GM23338 (cell line): ENCODE results near the gene NDUFB11. TPM values are rescaled to one million over a fixed set of nuclear protein-coding genes. Genes with fewer than 3 reads are reported as not detected.

Source experiments
- ATAC-seq: fragments of 200-7000 bp; cut with Tn5 transposase; 3 replicates; pipeline ENCODE4 v1.9.1; 2020
- DNase-seq: peaks from one replicate; pipeline ENCODE4 v3.0.0-alpha.2; 2015; ENCODE audit warnings: low spot score
- H2AFZ ChIP-seq: fragments of 200-600 bp; sonication (generic); 2 replicates; pipeline ENCODE4 v1.8.0; 2016; ENCODE audit warnings: antibody characterized with exemption, mild to moderate bottlenecking, moderate library complexity
- H3F3A ChIP-seq: fragments of 200-600 bp; sonication (generic); replicated peaks from 2 replicates; pipeline ENCODE4 v1.8.0; 2017; ENCODE audit warnings: antibody characterized with exemption, mixed run types, low read depth
- H3K27ac ChIP-seq: fragments of 200-600 bp; sonication (generic); 2 replicates; pipeline ENCODE4 v1.6.1; 2016; ENCODE audit warnings: low read depth
- H3K27me3 ChIP-seq: fragments of 200-600 bp; sonication (generic); 2 replicates; pipeline ENCODE4 v1.8.0; 2016; ENCODE audit warnings: mild to moderate bottlenecking, mixed run types, moderate library complexity; ENCODE audit not compliant: insufficient read depth
- H3K36me3 ChIP-seq: fragments of 200-600 bp; sonication (generic); 2 replicates; pipeline ENCODE4 v1.8.0; 2016; ENCODE audit warnings: mild to moderate bottlenecking; ENCODE audit not compliant: insufficient read depth
- H3K4me1 ChIP-seq: fragments of 200-600 bp; sonication (generic); 2 replicates; pipeline ENCODE4 v1.8.0; 2016; ENCODE audit warnings: mild to moderate bottlenecking, moderate library complexity; ENCODE audit not compliant: insufficient read depth
- H3K4me2 ChIP-seq: fragments of 200-600 bp; sonication (generic); 2 replicates; pipeline ENCODE4 v1.7.1; 2017; ENCODE audit warnings: mixed run types
- H3K4me3 ChIP-seq: fragments of 200-600 bp; sonication (generic); 2 replicates; pipeline ENCODE4 v1.6.1; 2016; ENCODE audit warnings: mixed run types
- H3K79me2 ChIP-seq: fragments of 200-600 bp; sonication (generic); replicated peaks from 2 replicates; pipeline ENCODE4 v1.8.0; 2017; ENCODE audit warnings: mild to moderate bottlenecking; ENCODE audit not compliant: insufficient read depth
- H3K9me2 ChIP-seq: fragments of 200-600 bp; sonication (generic); 2 replicates; pipeline ENCODE4 v1.8.0; 2017; ENCODE audit not compliant: insufficient read depth
- H4K20me1 ChIP-seq: fragments of 200-600 bp; sonication (generic); replicated peaks from 2 replicates; pipeline ENCODE4 v1.8.0; 2017; ENCODE audit warnings: mild to moderate bottlenecking; ENCODE audit not compliant: insufficient read depth
- H3K27ac Mint-ChIP-seq: 2 replicates; pipeline ENCODE4 v1.8.0; 2020; ENCODE audit warnings: inconsistent platforms, mild to moderate bottlenecking, moderate library complexity, mixed read lengths
- H3K27me3 Mint-ChIP-seq: 3 replicates; pipeline ENCODE4 v1.8.0; 2022; ENCODE audit warnings: low read depth, mild to moderate bottlenecking, moderate library complexity, mixed read lengths, inconsistent platforms; ENCODE audit not compliant: insufficient read depth, poor library complexity
- H3K36me3 Mint-ChIP-seq: 3 replicates; pipeline ENCODE4 v1.8.0; 2021; ENCODE audit warnings: low read depth, mild to moderate bottlenecking, inconsistent platforms, moderate library complexity, mixed read lengths
- H3K4me1 Mint-ChIP-seq: 3 replicates; pipeline ENCODE4 v1.8.0; 2020; ENCODE audit warnings: mild to moderate bottlenecking, inconsistent platforms, mixed read lengths
- H3K4me3 Mint-ChIP-seq: 3 replicates; pipeline ENCODE4 v1.8.0; 2021; ENCODE audit warnings: moderate library complexity, mild to moderate bottlenecking, inconsistent platforms, mixed read lengths
- H3K9me3 Mint-ChIP-seq: 3 replicates; pipeline ENCODE4 v1.8.0; 2020; ENCODE audit warnings: moderate library complexity, mild to moderate bottlenecking, inconsistent platforms, mixed read lengths
- CREB1 ChIP-seq: fragments of 250-450 bp; sonication (Bioruptor Pico); IDR thresholded peaks from 2 replicates; pipeline ENCODE4 v1.5.0; 2020; ENCODE audit warnings: low read depth, mild to moderate bottlenecking, moderate library complexity
- ETS1 ChIP-seq: IDR thresholded peaks from 2 replicates; pipeline ENCODE4 v1.6.1; 2016; ENCODE audit warnings: antibody characterized with exemption
- EZH2 ChIP-seq: fragments of 200-600 bp; sonication (generic); IDR thresholded peaks from one replicate; pipeline ENCODE4 v1.8.0; 2017; ENCODE audit warnings: antibody characterized with exemption, mild to moderate bottlenecking, low read depth; ENCODE audit not compliant: unreplicated experiment
- EZH2phosphoT487 ChIP-seq: fragments of 200-600 bp; sonication (generic); IDR thresholded peaks from one replicate; pipeline ENCODE4 v1.8.1; 2018; ENCODE audit warnings: antibody characterized with exemption; ENCODE audit not compliant: unreplicated experiment
- JUNB ChIP-seq: IDR thresholded peaks from one replicate; pipeline ENCODE4 v1.6.1; 2016; ENCODE audit warnings: antibody characterized with exemption; ENCODE audit not compliant: unreplicated experiment
- NANOG ChIP-seq: IDR thresholded peaks from 2 replicates; pipeline ENCODE4 v1.6.1; 2016; ENCODE audit warnings: antibody characterized with exemption, borderline replicate concordance
- POLR2AphosphoS5 ChIP-seq: IDR thresholded peaks from 2 replicates; pipeline ENCODE4 v1.6.1; 2016; ENCODE audit warnings: antibody characterized with exemption, low read depth
- STAT1 ChIP-seq: IDR thresholded peaks from one replicate; pipeline ENCODE4 v1.6.1; 2016; ENCODE audit warnings: antibody characterized with exemption; ENCODE audit not compliant: unreplicated experiment
- ZNF114 ChIP-seq: fragments of 250-450 bp; sonication (Bioruptor Pico); IDR thresholded peaks from 2 replicates; pipeline ENCODE4 v1.5.0; 2020; ENCODE audit warnings: mild to moderate bottlenecking, moderate library complexity
- ZNF331 ChIP-seq: fragments of 250-450 bp; sonication (Bioruptor Pico); IDR thresholded peaks from 2 replicates; pipeline ENCODE4 v1.5.0; 2020; ENCODE audit warnings: low read depth, mild to moderate bottlenecking, moderate library complexity
- polyA plus RNA-seq: library from polyadenylated mRNA; unstranded; fragments of >200 nt; fragmentation: Nextera tagmentation; extraction: Ambion mirVana; gene quantifications from 2 replicates; pipeline ENCODE4 v1.2.1, GENCODE V29; 2016
- total RNA-seq: library from RNA; depleted of rRNA; stranded (reverse); fragments of >200 nt; shearing (Covaris generic); gene quantifications from 2 replicates; pipeline ENCODE4 v1.2.3, GENCODE V29; 2014
- TF ChIP-seq, protein P1 (sequence below), 2 experiments: fragments of 200-600 bp in 1 of 2; sonication (generic) in 1 of 2; conservative IDR thresholded peaks; 2 replicates each; pipeline versions ENCODE4 v1.5.1 to v1.6.1; 2016 to 2017; ENCODE audit warnings: antibody characterized with exemption in 2 of 2, low read depth in 2 of 2, mild to moderate bottlenecking in 2 of 2, moderate library complexity in 1 of 2
- TF ChIP-seq, protein P2 (sequence below): fragments of 250-450 bp; sonication (Bioruptor Pico); IDR thresholded peaks from 2 replicates; pipeline ENCODE4 v1.5.0; 2020; ENCODE audit warnings: mild to moderate bottlenecking, moderate library complexity
- TF ChIP-seq, protein P3 (sequence below): IDR thresholded peaks from one replicate; pipeline ENCODE4 v1.6.1; 2018; ENCODE audit warnings: antibody characterized with exemption; ENCODE audit not compliant: unreplicated experiment

Gene NDUFB11
- total and polyA plus RNA-seq, 2 experiments from 2014 or later: 103 to 238 TPM

- TF ChIP-seq EZH2 (no peak), NANOG (no peak), JUNB (no peak), ZNF114 (CRISPR knock-in tag) (no peak), EZH2phosphoT487 (no peak)
Measured at GRCh38 chrX:47180346-47180745, 35.8 kb upstream of the NDUFB11 start (continued).

- Histone ChIP-seq H3K4me1 (no peaks in the 10 kb centered on the region), H3F3A (no peaks in the 10 kb centered on the region), H3K4me2 (no peak overlapping the region), H3K27me3 (no peaks in the 10 kb centered on the region), H3K79me2 (no peaks in the 10 kb centered on the region), H3K9me2 (no peaks in the 10 kb centered on the region), H3K36me3 (0 out of 2 replicates have a peak, but pooled peaks cover 3% of the 10 kb centered on the region), H2AFZ (no peak overlapping the region), H3K4me3 (no peak overlapping the region), H3K27ac (no peak overlapping the region), H4K20me1 (no peaks in the 10 kb centered on the region)
- DNase-seq: no peak
- TF ChIP-seq STAT1: no peak
- no peak for TF ChIP-seq JUNB
- no peak for TF ChIP-seq ZNF114 (CRISPR knock-in tag)
- TF ChIP-seq, protein P1, sequence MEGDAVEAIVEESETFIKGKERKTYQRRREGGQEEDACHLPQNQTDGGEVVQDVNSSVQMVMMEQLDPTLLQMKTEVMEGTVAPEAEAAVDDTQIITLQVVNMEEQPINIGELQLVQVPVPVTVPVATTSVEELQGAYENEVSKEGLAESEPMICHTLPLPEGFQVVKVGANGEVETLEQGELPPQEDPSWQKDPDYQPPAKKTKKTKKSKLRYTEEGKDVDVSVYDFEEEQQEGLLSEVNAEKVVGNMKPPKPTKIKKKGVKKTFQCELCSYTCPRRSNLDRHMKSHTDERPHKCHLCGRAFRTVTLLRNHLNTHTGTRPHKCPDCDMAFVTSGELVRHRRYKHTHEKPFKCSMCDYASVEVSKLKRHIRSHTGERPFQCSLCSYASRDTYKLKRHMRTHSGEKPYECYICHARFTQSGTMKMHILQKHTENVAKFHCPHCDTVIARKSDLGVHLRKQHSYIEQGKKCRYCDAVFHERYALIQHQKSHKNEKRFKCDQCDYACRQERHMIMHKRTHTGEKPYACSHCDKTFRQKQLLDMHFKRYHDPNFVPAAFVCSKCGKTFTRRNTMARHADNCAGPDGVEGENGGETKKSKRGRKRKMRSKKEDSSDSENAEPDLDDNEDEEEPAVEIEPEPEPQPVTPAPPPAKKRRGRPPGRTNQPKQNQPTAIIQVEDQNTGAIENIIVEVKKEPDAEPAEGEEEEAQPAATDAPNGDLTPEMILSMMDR (conservative IDR thresholded peaks at IDR 0.05; ENCODE audit: low read depth in 2 of 2): no peak
- TF ChIP-seq, protein P2, sequence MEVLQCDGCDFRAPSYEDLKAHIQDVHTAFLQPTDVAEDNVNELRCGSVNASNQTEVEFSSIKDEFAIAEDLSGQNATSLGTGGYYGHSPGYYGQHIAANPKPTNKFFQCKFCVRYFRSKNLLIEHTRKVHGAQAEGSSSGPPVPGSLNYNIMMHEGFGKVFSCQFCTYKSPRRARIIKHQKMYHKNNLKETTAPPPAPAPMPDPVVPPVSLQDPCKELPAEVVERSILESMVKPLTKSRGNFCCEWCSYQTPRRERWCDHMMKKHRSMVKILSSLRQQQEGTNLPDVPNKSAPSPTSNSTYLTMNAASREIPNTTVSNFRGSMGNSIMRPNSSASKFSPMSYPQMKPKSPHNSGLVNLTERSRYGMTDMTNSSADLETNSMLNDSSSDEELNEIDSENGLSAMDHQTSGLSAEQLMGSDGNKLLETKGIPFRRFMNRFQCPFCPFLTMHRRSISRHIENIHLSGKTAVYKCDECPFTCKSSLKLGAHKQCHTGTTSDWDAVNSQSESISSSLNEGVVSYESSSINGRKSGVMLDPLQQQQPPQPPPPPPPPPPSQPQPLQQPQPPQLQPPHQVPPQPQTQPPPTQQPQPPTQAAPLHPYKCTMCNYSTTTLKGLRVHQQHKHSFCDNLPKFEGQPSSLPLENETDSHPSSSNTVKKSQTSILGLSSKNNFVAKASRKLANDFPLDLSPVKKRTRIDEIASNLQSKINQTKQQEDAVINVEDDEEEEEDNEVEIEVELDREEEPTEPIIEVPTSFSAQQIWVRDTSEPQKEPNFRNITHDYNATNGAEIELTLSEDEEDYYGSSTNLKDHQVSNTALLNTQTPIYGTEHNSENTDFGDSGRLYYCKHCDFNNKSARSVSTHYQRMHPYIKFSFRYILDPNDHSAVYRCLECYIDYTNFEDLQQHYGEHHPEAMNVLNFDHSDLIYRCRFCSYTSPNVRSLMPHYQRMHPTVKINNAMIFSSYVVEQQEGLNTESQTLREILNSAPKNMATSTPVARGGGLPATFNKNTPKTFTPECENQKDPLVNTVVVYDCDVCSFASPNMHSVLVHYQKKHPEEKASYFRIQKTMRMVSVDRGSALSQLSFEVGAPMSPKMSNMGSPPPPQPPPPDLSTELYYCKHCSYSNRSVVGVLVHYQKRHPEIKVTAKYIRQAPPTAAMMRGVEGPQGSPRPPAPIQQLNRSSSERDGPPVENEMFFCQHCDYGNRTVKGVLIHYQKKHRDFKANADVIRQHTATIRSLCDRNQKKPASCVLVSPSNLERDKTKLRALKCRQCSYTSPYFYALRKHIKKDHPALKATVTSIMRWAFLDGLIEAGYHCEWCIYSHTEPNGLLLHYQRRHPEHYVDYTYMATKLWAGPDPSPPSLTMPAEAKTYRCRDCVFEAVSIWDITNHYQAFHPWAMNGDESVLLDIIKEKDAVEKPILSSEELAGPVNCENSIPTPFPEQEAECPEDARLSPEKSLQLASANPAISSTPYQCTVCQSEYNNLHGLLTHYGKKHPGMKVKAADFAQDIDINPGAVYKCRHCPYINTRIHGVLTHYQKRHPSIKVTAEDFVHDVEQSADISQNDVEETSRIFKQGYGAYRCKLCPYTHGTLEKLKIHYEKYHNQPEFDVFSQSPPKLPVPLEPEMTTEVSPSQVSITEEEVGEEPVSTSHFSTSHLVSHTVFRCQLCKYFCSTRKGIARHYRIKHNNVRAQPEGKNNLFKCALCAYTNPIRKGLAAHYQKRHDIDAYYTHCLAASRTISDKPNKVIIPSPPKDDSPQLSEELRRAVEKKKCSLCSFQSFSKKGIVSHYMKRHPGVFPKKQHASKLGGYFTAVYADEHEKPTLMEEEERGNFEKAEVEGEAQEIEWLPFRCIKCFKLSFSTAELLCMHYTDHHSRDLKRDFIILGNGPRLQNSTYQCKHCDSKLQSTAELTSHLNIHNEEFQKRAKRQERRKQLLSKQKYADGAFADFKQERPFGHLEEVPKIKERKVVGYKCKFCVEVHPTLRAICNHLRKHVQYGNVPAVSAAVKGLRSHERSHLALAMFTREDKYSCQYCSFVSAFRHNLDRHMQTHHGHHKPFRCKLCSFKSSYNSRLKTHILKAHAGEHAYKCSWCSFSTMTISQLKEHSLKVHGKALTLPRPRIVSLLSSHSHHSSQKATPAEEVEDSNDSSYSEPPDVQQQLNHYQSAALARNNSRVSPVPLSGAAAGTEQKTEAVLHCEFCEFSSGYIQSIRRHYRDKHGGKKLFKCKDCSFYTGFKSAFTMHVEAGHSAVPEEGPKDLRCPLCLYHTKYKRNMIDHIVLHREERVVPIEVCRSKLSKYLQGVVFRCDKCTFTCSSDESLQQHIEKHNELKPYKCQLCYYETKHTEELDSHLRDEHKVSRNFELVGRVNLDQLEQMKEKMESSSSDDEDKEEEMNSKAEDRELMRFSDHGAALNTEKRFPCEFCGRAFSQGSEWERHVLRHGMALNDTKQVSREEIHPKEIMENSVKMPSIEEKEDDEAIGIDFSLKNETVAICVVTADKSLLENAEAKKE (CRISPR knock-in tag): no peak
- no peak for TF ChIP-seq EZH2
- no peak for TF ChIP-seq ETS1
- no peak for TF ChIP-seq CREB1
- TF ChIP-seq EZH2phosphoT487: no peak
- no peak for TF ChIP-seq POLR2AphosphoS5
- TF ChIP-seq, protein P3, sequence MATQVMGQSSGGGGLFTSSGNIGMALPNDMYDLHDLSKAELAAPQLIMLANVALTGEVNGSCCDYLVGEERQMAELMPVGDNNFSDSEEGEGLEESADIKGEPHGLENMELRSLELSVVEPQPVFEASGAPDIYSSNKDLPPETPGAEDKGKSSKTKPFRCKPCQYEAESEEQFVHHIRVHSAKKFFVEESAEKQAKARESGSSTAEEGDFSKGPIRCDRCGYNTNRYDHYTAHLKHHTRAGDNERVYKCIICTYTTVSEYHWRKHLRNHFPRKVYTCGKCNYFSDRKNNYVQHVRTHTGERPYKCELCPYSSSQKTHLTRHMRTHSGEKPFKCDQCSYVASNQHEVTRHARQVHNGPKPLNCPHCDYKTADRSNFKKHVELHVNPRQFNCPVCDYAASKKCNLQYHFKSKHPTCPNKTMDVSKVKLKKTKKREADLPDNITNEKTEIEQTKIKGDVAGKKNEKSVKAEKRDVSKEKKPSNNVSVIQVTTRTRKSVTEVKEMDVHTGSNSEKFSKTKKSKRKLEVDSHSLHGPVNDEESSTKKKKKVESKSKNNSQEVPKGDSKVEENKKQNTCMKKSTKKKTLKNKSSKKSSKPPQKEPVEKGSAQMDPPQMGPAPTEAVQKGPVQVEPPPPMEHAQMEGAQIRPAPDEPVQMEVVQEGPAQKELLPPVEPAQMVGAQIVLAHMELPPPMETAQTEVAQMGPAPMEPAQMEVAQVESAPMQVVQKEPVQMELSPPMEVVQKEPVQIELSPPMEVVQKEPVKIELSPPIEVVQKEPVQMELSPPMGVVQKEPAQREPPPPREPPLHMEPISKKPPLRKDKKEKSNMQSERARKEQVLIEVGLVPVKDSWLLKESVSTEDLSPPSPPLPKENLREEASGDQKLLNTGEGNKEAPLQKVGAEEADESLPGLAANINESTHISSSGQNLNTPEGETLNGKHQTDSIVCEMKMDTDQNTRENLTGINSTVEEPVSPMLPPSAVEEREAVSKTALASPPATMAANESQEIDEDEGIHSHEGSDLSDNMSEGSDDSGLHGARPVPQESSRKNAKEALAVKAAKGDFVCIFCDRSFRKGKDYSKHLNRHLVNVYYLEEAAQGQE: no peak
- TF ChIP-seq ZNF331 (CRISPR knock-in tag): no peak
- TF ChIP-seq NANOG: no peak
- no peak overlapping the region for H3K27ac Mint-ChIP-seq
- H3K4me1 Mint-ChIP-seq: no peaks in the 10 kb centered on the region
- H3K36me3 Mint-ChIP-seq: peaks cover 40% of the 10 kb centered on the region
- H3K4me3 Mint-ChIP-seq: no peak overlapping the region
- peaks cover 4% of the 10 kb centered on the region for H3K27me3 Mint-ChIP-seq
- no peak for ATAC-seq
- H3K9me3 Mint-ChIP-seq: no peaks in the 10 kb centered on the region
Measured at GRCh38 chrX:47179928-47180255, 35.4 kb upstream of the NDUFB11 start.
